IMR-90 (cell line): Measurements from ENCODE around the gene PKIG. TPM values are rescaled to one million over a fixed set of nuclear protein-coding genes. Genes with fewer than 3 reads are reported as not detected.

Source experiments
- ATAC-seq: fragments of 200-7000 bp; cut with Tn5 transposase; 2 replicates; pipeline ENCODE4 v1.9.1; 2020; ENCODE audit warnings: low read depth, mild to moderate bottlenecking, moderate library complexity
- BruUV-seq: library from RNA; stranded (reverse); fragments of 400-500 nt; replicated peaks from 2 replicates; lab custom pipeline; 2021; lab: Mats Ljungman, UMichigan
- CTCF ChIA-PET: fragments of 300-600 bp; formaldehyde crosslinking; extraction: SDS; loops from one replicate; lab custom pipeline; 2021; ENCODE audit warnings: antibody characterized with exemption; lab: Yijun Ruan, JAX
- POLR2A ChIA-PET: fragments of 300-600 bp; sonication (Branson Sonifier 250); formaldehyde crosslinking; loops from one replicate; lab custom pipeline; 2022; ENCODE audit warnings: antibody characterized with exemption; ENCODE audit not compliant: unreplicated experiment; lab: Charles Lee
- DNase-seq: peaks from one replicate; pipeline ENCODE4 v3.0.0; 2013
- H2AFZ ChIP-seq: replicated peaks from 2 replicates; pipeline ENCODE3; 2013; ENCODE audit warnings: low read length, mild to moderate bottlenecking; ENCODE audit not compliant: poor library complexity
- H2AK5ac ChIP-seq: 2 replicates; pipeline ENCODE4 v1.6.1; 2013; ENCODE audit warnings: low read depth, low read length, inconsistent platforms
- H2AK9ac ChIP-seq: replicated peaks from 2 replicates; pipeline ENCODE3; 2013; ENCODE audit warnings: mild to moderate bottlenecking, low read depth, low read length, moderate library complexity; ENCODE audit not compliant: poor library complexity
- H2BK120ac ChIP-seq: 2 replicates; pipeline ENCODE4 v1.6.1; 2013; ENCODE audit warnings: low read depth, low read length, inconsistent platforms
- H2BK15ac ChIP-seq: 3 replicates; pipeline ENCODE4 v1.6.1; 2013; ENCODE audit warnings: low read depth, low read length, inconsistent platforms
- H2BK20ac ChIP-seq: 2 replicates; pipeline ENCODE4 v1.6.1; 2013; ENCODE audit warnings: low read depth, mild to moderate bottlenecking, inconsistent platforms, low read length, moderate library complexity
- H2BK5ac ChIP-seq: 2 replicates; pipeline ENCODE4 v1.6.1; 2013; ENCODE audit warnings: mild to moderate bottlenecking, low read depth, low read length, inconsistent platforms; ENCODE audit not compliant: poor library complexity, severe bottlenecking
- H3K14ac ChIP-seq: replicated peaks from 2 replicates; pipeline ENCODE4 v1.6.1; 2013; ENCODE audit warnings: low read depth, low read length, inconsistent platforms
- H3K18ac ChIP-seq: 2 replicates; pipeline ENCODE4 v1.6.1; 2013; ENCODE audit warnings: low read depth, low read length, control low read depth
- H3K23ac ChIP-seq: 2 replicates; pipeline ENCODE4 v1.6.1; 2013; ENCODE audit warnings: low read depth, low read length, inconsistent platforms
- H3K27ac ChIP-seq: 2 replicates; pipeline ENCODE4 v1.5.1; 2013; ENCODE audit warnings: mild to moderate bottlenecking, control low read depth, low read length; ENCODE audit not compliant: insufficient read depth
- H3K27me3 ChIP-seq: 2 replicates; pipeline ENCODE4 v1.6.1; 2013; ENCODE audit warnings: low read length; ENCODE audit not compliant: control insufficient read depth, insufficient read depth
- H3K36me3 ChIP-seq: 2 replicates; pipeline ENCODE4 v1.6.1; 2013; ENCODE audit warnings: low read length, mixed read lengths; ENCODE audit not compliant: control insufficient read depth, insufficient read depth
- H3K4ac ChIP-seq: 2 replicates; pipeline ENCODE4 v1.6.1; 2013; ENCODE audit warnings: low read depth, low read length, inconsistent platforms
- H3K4me1 ChIP-seq: 2 replicates; pipeline ENCODE4 v1.6.1; 2013; ENCODE audit warnings: low read length, mixed read lengths; ENCODE audit not compliant: control insufficient read depth, insufficient read depth
- H3K4me2 ChIP-seq: 2 replicates; pipeline ENCODE4 v1.6.1; 2013; ENCODE audit warnings: low read depth, mild to moderate bottlenecking, control low read depth, low read length, moderate library complexity
- H3K4me3 ChIP-seq: 2 replicates; pipeline ENCODE4 v1.5.1; 2013; ENCODE audit warnings: low read depth, mild to moderate bottlenecking, control low read depth, low read length, moderate library complexity; ENCODE audit not compliant: insufficient read depth
- H3K56ac ChIP-seq: 2 replicates; pipeline ENCODE4 v1.6.1; 2013; ENCODE audit warnings: low read length, inconsistent platforms; ENCODE audit not compliant: insufficient read depth; ENCODE audit errors: extremely low read depth
- H3K79me1 ChIP-seq, 2 experiments: 2 replicates each; pipeline ENCODE4 v1.6.1; 2013; ENCODE audit warnings: low read length in 2 of 2, inconsistent platforms in 1 of 2, low read depth in 1 of 2
- H3K9ac ChIP-seq: 2 replicates; pipeline ENCODE4 v1.6.1; 2013; ENCODE audit warnings: low read depth, low read length, control low read depth
- H3K9me1 ChIP-seq: 2 replicates; pipeline ENCODE4 v1.6.1; 2013; ENCODE audit warnings: low read length, inconsistent platforms; ENCODE audit not compliant: insufficient read depth
- H3K9me3 ChIP-seq: 2 replicates; pipeline ENCODE4 v1.6.1; 2013; ENCODE audit warnings: low read length; ENCODE audit not compliant: control insufficient read depth, insufficient read depth
- H4K20me1 ChIP-seq: 2 replicates; pipeline ENCODE4 v1.6.1; 2013; ENCODE audit warnings: low read length, inconsistent platforms; ENCODE audit not compliant: insufficient read depth
- H4K5ac ChIP-seq: 2 replicates; pipeline ENCODE4 v1.6.1; 2013; ENCODE audit warnings: mild to moderate bottlenecking, low read depth, low read length, control low read depth
- H4K8ac ChIP-seq, 2 experiments: 2 replicates each; pipeline ENCODE4 v1.6.1; 2013; ENCODE audit warnings: low read depth in 2 of 2, low read length in 2 of 2, control low read depth in 1 of 2, inconsistent platforms in 1 of 2
- H4K91ac ChIP-seq: 2 replicates; pipeline ENCODE4 v1.6.1; 2013; ENCODE audit warnings: low read depth, low read length, inconsistent platforms; ENCODE audit not compliant: insufficient read depth
- CEBPB ChIP-seq: IDR thresholded peaks from 2 replicates; pipeline ENCODE4 v1.6.1; 2012; ENCODE audit warnings: low read depth, low read length, improper control_type of control experiment
- CHD1 ChIP-seq: IDR thresholded peaks from 2 replicates; pipeline ENCODE4 v1.6.1; 2012; ENCODE audit warnings: low read depth, low read length, improper control_type of control experiment
- MAZ ChIP-seq: IDR thresholded peaks from 2 replicates; pipeline ENCODE4 v1.6.1; 2012; ENCODE audit warnings: low read depth, mild to moderate bottlenecking, low read length, improper control_type of control experiment, moderate library complexity, borderline replicate concordance
- POLR2A ChIP-seq: IDR thresholded peaks from 2 replicates; pipeline ENCODE4 v1.6.1; 2012; ENCODE audit warnings: mild to moderate bottlenecking, low read depth, low read length
- SMC3 ChIP-seq: fragments of 150-350 bp; IDR thresholded peaks from 2 replicates; pipeline ENCODE4 v1.6.1; 2016; ENCODE audit warnings: low read depth, mild to moderate bottlenecking, antibody characterized with exemption, low read length, moderate library complexity
- WGBS, 2 experiments: methylation state at CpG; one replicate each; pipeline versions ENCODE4 v1.1.5 to v1.1.7; 2013; ENCODE audit warnings: missing lambda C conversion rate in 2 of 2; ENCODE audit not compliant: insufficient read length in 1 of 2; ENCODE audit errors: extremely low coverage in 2 of 2; 5-methylcytosine and 5-hydroxymethylcytosine counted together
- dilution Hi-C: fragments of 300-500 bp; cut with HindIII; formaldehyde crosslinking; loops from one replicate; pipeline ENCODE4 v1.14.3; 2018; ENCODE audit warnings: low sequenced_read_pairs; ENCODE audit not compliant: unreplicated experiment
- in situ Hi-C: fragments of 300-500 bp; cut with MboI; formaldehyde crosslinking; loops from 3 replicates; pipeline ENCODE4 v1.14.3; 2019; ENCODE audit warnings: low sequenced_read_pairs, inconsistent platforms, mixed read lengths
- intact Hi-C: fragments of 100-400 bp; cut with micrococcal nuclease; formaldehyde crosslinking; loops from 2 replicates; pipeline ENCODE4 v1.10.0; 2022
- polyA plus RNA-seq, 3 experiments: library from polyadenylated mRNA; depleted of rRNA; stranded (reverse); fragments of >200 nt; gene quantifications; 2 replicates each; pipeline ENCODE4 v1.2.3, GENCODE V29; 2012; ENCODE audit warnings: low replicate concordance in 1 of 3
- total RNA-seq: library from RNA; depleted of rRNA; stranded (reverse); fragments of >200 nt; gene quantifications from 2 replicates; pipeline ENCODE4 v1.2.3, GENCODE V29; 2012
- TF ChIP-seq, protein P1 (sequence below): fragments of 150-350 bp; IDR thresholded peaks from 2 replicates; pipeline ENCODE4 v1.6.1; 2017; ENCODE audit warnings: mild to moderate bottlenecking, antibody characterized with exemption, low read length, low read depth
- TF ChIP-seq, protein P2 (sequence below): conservative IDR thresholded peaks from 2 replicates; pipeline ENCODE4 v1.5.1; 2012; ENCODE audit warnings: mild to moderate bottlenecking, low read depth, low read length, improper control_type of control experiment

The PKIG gene
- total and polyA plus RNA-seq, 2 of the 4 experiments (the other 2 are of a cell fraction): 78.3 to 89.6 TPM

- no peak overlapping the region for H2AK5ac ChIP-seq
- no peak overlapping the region for H2AK9ac ChIP-seq
- ATAC-seq (0 out of 2 replicates have a peak, but pooled peaks have one; percentile 37), DNase-seq (peak; percentile 38)
- H2BK5ac ChIP-seq: no peak overlapping the region
- CTCF ChIA-PET: interaction anchor here (1.1 kb wide), 3 partner anchors 15 to 72 kb away, joined by 3 to 4 read pairs (median 3); no protein-coding TSS in a partner anchor
- no peaks in the 10 kb centered on the region for H4K20me1 ChIP-seq
- in situ Hi-C loops (loop anchor here (10.0 kb wide), 1 partner anchor 67 kb away; no protein-coding TSS in a partner anchor), dilution Hi-C loops (no loop called here), intact Hi-C loops (no loop called here)
- no peaks in the 10 kb centered on the region for H3K9me3 ChIP-seq
- no peak overlapping the region for H4K8ac ChIP-seq
- TF ChIP-seq, protein P1, sequence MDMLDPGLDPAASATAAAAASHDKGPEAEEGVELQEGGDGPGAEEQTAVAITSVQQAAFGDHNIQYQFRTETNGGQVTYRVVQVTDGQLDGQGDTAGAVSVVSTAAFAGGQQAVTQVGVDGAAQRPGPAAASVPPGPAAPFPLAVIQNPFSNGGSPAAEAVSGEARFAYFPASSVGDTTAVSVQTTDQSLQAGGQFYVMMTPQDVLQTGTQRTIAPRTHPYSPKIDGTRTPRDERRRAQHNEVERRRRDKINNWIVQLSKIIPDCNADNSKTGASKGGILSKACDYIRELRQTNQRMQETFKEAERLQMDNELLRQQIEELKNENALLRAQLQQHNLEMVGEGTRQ: no peak
- no peak for TF ChIP-seq MAZ
- peak; percentile 11; the same call in 1 of the 2 replicates for TF ChIP-seq SMC3
- TF ChIP-seq, protein P2, sequence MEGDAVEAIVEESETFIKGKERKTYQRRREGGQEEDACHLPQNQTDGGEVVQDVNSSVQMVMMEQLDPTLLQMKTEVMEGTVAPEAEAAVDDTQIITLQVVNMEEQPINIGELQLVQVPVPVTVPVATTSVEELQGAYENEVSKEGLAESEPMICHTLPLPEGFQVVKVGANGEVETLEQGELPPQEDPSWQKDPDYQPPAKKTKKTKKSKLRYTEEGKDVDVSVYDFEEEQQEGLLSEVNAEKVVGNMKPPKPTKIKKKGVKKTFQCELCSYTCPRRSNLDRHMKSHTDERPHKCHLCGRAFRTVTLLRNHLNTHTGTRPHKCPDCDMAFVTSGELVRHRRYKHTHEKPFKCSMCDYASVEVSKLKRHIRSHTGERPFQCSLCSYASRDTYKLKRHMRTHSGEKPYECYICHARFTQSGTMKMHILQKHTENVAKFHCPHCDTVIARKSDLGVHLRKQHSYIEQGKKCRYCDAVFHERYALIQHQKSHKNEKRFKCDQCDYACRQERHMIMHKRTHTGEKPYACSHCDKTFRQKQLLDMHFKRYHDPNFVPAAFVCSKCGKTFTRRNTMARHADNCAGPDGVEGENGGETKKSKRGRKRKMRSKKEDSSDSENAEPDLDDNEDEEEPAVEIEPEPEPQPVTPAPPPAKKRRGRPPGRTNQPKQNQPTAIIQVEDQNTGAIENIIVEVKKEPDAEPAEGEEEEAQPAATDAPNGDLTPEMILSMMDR: peak; percentile 33
- TF ChIP-seq POLR2A: no peak
- TF ChIP-seq CEBPB: no peak
- TF ChIP-seq CHD1: no peak
- H4K5ac ChIP-seq: no peak overlapping the region; the same call in 1 of the 2 replicates
- no peak overlapping the region for H3K18ac ChIP-seq
- no peak overlapping the region for H3K4me2 ChIP-seq
- BruUV-seq: no TSS peak
- no CpG with 5 or more reads among the region's 1 CpG for WGBS, 2 experiments
- no peaks in the 10 kb centered on the region for H3K27me3 ChIP-seq
- H2AFZ ChIP-seq: no peak overlapping the region
- H3K4me3 ChIP-seq: no peak overlapping the region
- no peak overlapping the region for H3K9ac ChIP-seq
- H2BK15ac ChIP-seq: no peak overlapping the region
- no peaks in the 10 kb centered on the region for H3K36me3 ChIP-seq
- H3K27ac ChIP-seq: no peak overlapping the region
- H3K23ac ChIP-seq: no peak overlapping the region
- no peak overlapping the region for H2BK120ac ChIP-seq
- H3K56ac ChIP-seq: no peak overlapping the region
- H3K4me1 ChIP-seq: no peaks in the 10 kb centered on the region; the same call in 1 of the 2 replicates
- POLR2A ChIA-PET: no interaction called here
- no peak overlapping the region for H4K91ac ChIP-seq
- H3K9me1 ChIP-seq: no peaks in the 10 kb centered on the region
- no peak overlapping the region for H2BK20ac ChIP-seq
- peaks cover 8 to 21% of the 10 kb centered on the region in 2 experiments; a peak in 3 of 4 replicates for H3K79me1 ChIP-seq
- no peak overlapping the region for H3K14ac ChIP-seq
- no peak overlapping the region for H3K4ac ChIP-seq
Observed at GRCh38 chr20:44537993-44538392, 44.4 kb upstream of the PKIG start.
